H1 (cell line): ENCODE results near the gene ADARB2.

ENCODE experiments used
- CTCF ChIP-seq, 3 experiments: IDR thresholded peaks; 1 replicate in 2 of 3; 2 replicates in 1 of 3; pipeline versions ENCODE4 v1.5.1 to v1.6.1; 2011; ENCODE audit warnings: low read length in 3 of 3, mild to moderate bottlenecking in 3 of 3, inconsistent platforms in 2 of 3, low read depth in 1 of 3, moderate library complexity in 1 of 3; ENCODE audit not compliant: insufficient read depth in 1 of 3; ENCODE audit errors: control extremely low read depth in 1 of 3
- EP300 ChIP-seq, 2 experiments: IDR thresholded peaks; 1 replicate in 1 of 2; 2 replicates in 1 of 2; pipeline ENCODE4 v1.6.1; 2011 to 2012; ENCODE audit warnings: low read depth in 2 of 2, low read length in 2 of 2, mild to moderate bottlenecking in 2 of 2, borderline replicate concordance in 1 of 2, inconsistent platforms in 1 of 2, moderate library complexity in 1 of 2
- EZH2 ChIP-seq: fragments of 200-600 bp; sonication (generic); IDR thresholded peaks from 2 replicates; pipeline ENCODE4 v1.7.1; 2012; ENCODE audit warnings: low read depth, mild to moderate bottlenecking, moderate library complexity, low read length, inconsistent platforms; ENCODE audit not compliant: severe bottlenecking
- HDAC2 ChIP-seq, 2 experiments: fragments of 300-600 bp in 1 of 2; sonication (generic) in 1 of 2; IDR thresholded peaks; 2 replicates each; pipeline ENCODE4 v1.6.1; 2011 to 2012; ENCODE audit warnings: low read depth in 2 of 2, low read length in 2 of 2, mild to moderate bottlenecking in 2 of 2, moderate library complexity in 2 of 2, borderline replicate concordance in 1 of 2, inconsistent platforms in 1 of 2
- POLR2A ChIP-seq, 2 experiments: IDR thresholded peaks; 1 replicate in 1 of 2; 2 replicates in 1 of 2; pipeline ENCODE4 v1.6.1; 2011; ENCODE audit warnings: low read depth in 2 of 2, low read length in 2 of 2, mild to moderate bottlenecking in 2 of 2; ENCODE audit errors: control extremely low read depth in 1 of 2
- POLR2AphosphoS5 ChIP-seq: IDR thresholded peaks from 2 replicates; pipeline ENCODE4 v1.6.1; 2011; ENCODE audit warnings: low read depth, low read length
- RNF2 ChIP-seq: fragments of 200-900, 300-1000 bp; sonication (generic); IDR thresholded peaks from 2 replicates; pipeline ENCODE4 v1.7.1; 2016; ENCODE audit warnings: borderline replicate concordance, low read depth, mild to moderate bottlenecking, antibody characterized with exemption, low read length; ENCODE audit not compliant: poor library complexity, severe bottlenecking; ENCODE audit errors: missing control alignments
- SIN3A ChIP-seq, 2 experiments: IDR thresholded peaks in 1 of 2; conservative IDR thresholded peaks in 1 of 2; 2 replicates each; pipeline ENCODE4 v1.6.1; 2011 to 2012; ENCODE audit warnings: low read length in 2 of 2, improper control_type of control experiment in 1 of 2, low read depth in 1 of 2, mild to moderate bottlenecking in 1 of 2
- USF2 ChIP-seq: IDR thresholded peaks from 2 replicates; pipeline ENCODE4 v1.6.1; 2011; ENCODE audit warnings: low read length, improper control_type of control experiment

GRCh38 chr10:1324903-1325302, 412.4 kb downstream of the ADARB2 start:
- TF ChIP-seq EP300 (IDR thresholded peaks at IDR 0.05; ENCODE audit: borderline replicate concordance in 1 of 2, low read depth in 2 of 2, low read length in 2 of 2), result no peak
- TF ChIP-seq HDAC2 (IDR thresholded peaks at IDR 0.05; ENCODE audit: borderline replicate concordance in 1 of 2, low read depth in 2 of 2, low read length in 2 of 2), result no peak
- TF ChIP-seq POLR2AphosphoS5, result no peak
- TF ChIP-seq CTCF (IDR thresholded peaks at IDR 0.05; ENCODE audit: control extremely low read depth in 1 of 3, insufficient read depth in 1 of 3, low read depth in 1 of 3, low read length in 3 of 3), result no peak
- TF ChIP-seq SIN3A (conservative IDR thresholded peaks at IDR 0.05 in 1 of 2, IDR thresholded peaks at IDR 0.05 in 1 of 2; ENCODE audit: low read depth in 1 of 2, low read length in 2 of 2), result no peak
- TF ChIP-seq USF2, result no peak
- no peak for TF ChIP-seq POLR2A (IDR thresholded peaks at IDR 0.05; ENCODE audit: control extremely low read depth in 1 of 2, low read depth in 2 of 2, low read length in 2 of 2)
- TF ChIP-seq RNF2, result no peak
- no peak for TF ChIP-seq EZH2
